Effector CD4-positive, alpha-beta T cell (primary cell): ENCODE measurements around the gene YIPF7.

Source experiments
- DNase-seq: peaks from one replicate; pipeline ENCODE4 v3.0.0-alpha.2; 2020

The YIPF7 gene

DNA sequence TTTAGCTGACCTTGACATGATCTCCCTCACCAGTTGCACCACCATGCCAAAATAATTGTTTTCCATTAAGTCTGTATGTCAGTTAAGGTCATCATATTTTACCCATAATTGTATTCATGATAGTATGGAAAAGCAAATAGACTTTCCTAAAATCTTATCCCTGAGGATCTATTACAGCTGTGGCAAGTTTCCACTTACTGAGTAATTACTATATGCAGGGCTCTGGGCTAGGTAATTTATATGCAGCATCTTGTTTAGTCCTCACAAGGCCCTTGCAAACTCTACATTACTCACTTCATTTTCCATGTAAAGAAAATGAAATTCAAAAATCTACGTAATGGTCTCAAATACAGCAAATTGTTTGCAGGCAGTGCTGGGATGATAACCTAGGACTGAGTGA is 34.8 kb downstream of the YIPF7 start:
- DNase-seq = no peak

DNA sequence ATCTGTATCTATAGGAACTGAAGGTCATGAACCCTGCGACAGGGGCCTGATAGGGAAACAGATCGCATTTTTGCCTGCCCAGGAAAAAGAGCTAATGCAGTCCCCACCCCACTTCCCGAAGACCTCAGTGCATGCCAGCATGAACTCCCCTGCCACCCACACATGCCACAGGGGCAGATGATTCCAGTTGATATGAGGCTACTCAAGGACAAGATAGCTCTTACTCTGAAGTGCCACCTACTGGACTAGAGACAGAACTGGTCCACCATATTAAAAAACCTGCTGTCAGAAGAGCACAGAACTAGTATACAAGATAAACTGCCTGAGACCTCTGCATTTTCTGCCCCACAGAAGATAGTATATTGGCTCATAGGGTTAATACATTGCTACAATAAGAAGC is 68.0 kb downstream of the YIPF7 start:
- no peak for DNase-seq

DNA sequence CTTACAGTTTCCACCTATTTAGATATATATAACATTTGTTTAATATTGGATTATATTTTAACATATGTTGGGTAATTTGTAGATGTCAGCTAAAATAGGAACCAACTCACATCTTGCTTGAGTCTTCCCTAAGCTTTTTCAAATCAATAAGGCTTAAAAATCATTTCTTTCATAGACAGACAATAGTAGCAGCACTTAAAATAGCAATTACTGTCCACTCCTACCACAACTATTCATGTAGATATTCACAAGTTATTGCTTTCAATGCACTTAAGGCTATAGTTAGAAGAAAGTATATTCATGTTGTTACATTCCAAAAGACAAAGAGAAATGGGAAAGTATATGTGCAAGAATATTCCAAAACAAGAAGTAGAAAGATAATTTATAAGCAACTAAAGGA is 71.2 kb downstream of the YIPF7 start:
- DNase-seq = no peak

DNA sequence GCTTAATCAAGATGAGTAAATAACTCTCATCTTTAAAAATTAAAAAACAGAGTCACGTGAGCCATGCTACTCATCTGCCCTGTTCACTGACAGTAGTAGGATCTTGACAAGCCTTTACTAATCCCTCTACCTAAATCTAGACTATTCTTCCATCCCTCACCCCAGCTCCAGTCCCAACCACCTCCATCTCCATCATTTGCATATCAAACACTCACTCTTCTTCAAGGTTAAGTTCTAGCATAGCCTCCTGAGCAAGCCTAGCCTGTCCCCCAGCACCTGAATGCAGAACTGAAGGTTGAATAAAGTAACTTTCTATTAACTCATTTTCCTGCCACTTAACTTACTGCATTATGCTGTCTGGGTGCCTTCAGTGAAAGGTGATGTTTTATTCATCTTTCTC is 72.5 kb downstream of the YIPF7 start:
- DNase-seq = no peak
